Measurements from ENCODE around the gene RARG.

GRCh38 chr12:53259891-53260290, 27.9 kb upstream of the RARG start:
- TF ChIP-seq CTCF (IDR thresholded peaks at IDR 0.05) (no peak), EP300 (IDR thresholded peaks at IDR 0.05) (no peak)
